HL-60 (cell line): Measurements from ENCODE around the gene GPR37.

Experiments
- DNase-seq, 2 experiments: peaks; one replicate each; pipeline ENCODE4 v3.0.0-alpha.2; 2010 to 2020; ENCODE audit warnings: low read depth in 1 of 2, low spot score in 1 of 2
- H3K27ac ChIP-seq: fragments of 250-450 bp; sonication (Bioruptor Pico); replicated peaks from 2 replicates; pipeline ENCODE4 v1.5.1; 2020; ENCODE audit warnings: mild to moderate bottlenecking, moderate library complexity
- H3K27me3 ChIP-seq: fragments of 250-450 bp; sonication (Bioruptor Pico); 2 replicates; pipeline ENCODE4 v1.5.1; 2021; ENCODE audit warnings: mild to moderate bottlenecking, moderate library complexity; ENCODE audit not compliant: insufficient read depth, poor library complexity, severe bottlenecking
- H3K4me3 ChIP-seq: replicated peaks from 2 replicates; pipeline ENCODE4 v1.5.1; 2011; ENCODE audit warnings: mild to moderate bottlenecking, control low read depth, low read length; ENCODE audit not compliant: insufficient read depth
- CTCF ChIP-seq: IDR thresholded peaks from one replicate; pipeline ENCODE4 v1.5.1; 2011; ENCODE audit warnings: low read length, control low read depth, inconsistent platforms; ENCODE audit not compliant: insufficient read depth
- GABPA ChIP-seq: IDR thresholded peaks from 2 replicates; pipeline ENCODE4 v1.6.1; 2012; ENCODE audit warnings: low read depth
- POLR2AphosphoS5 ChIP-seq: IDR thresholded peaks from 2 replicates; pipeline ENCODE4 v1.6.1; 2012; ENCODE audit warnings: low read depth
- REST ChIP-seq: IDR thresholded peaks from 2 replicates; pipeline ENCODE4 v1.6.1; 2012; ENCODE audit warnings: low read depth; ENCODE audit not compliant: insufficient replicate concordance
- SPI1 ChIP-seq: IDR thresholded peaks from 2 replicates; pipeline ENCODE4 v1.6.1; 2012; ENCODE audit warnings: low read depth, mild to moderate bottlenecking, borderline replicate concordance

The GPR37 gene

DNA sequence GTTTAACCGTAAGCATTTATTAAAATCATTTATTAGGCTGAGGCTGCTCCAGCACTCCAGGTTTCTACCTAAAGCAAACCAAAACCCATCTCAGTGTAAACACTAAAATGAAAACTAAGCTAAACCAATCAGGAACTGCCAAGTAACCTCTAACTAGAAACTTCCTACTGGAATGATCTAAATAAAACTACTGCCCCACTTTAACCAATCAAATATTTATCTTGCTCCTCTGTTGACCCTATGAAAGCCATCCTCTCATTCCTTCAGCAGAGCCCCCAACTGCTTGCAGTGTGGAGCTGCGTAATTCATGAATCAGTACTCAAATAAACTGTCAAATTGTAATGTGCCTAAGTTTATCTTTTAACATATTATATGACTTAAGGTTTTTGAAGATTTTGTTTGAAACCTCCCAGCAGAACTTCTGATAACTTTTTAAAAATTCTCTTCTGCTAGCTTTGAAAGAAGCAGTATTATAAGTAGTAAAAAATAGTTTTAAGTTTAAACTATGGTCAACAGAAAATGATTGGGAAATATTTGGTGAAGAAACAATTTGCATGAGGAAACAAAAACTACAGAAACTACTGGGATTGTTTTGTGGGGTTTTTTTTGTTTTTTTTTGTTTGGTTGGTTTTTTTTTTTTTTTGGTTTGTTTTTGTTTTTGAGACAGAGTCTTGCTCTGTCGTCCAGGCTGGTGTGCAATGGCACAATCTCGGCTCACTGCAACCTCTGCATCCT lies 47.4 kb downstream of the GPR37 start:
- H3K4me3 ChIP-seq, result no peak overlapping the region
- no peak for DNase-seq
- H3K27me3 ChIP-seq, result no peaks in the 10 kb centered on the region
- no peak overlapping the region for H3K27ac ChIP-seq
- TF ChIP-seq SPI1 (no peak), GABPA (no peak), CTCF (no peak)

DNA sequence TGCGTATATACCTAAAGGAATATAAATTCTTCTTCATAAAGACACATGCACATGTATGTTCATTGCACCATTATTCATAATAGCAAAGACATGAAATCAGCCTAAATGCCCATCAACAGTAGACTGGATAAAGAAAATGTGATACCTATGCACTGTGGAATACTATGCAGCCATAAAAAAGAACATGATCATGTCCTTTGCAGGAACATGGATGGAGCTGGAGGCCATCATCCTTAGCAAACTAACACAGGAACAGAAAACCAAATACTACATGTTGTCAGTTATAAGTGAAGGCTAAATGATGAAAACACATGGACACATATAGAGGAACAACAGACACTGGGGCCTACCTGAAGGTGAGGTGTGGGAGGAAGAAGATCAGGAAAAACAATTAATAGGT lies 48.7 kb downstream of the GPR37 start:
- TF ChIP-seq POLR2AphosphoS5, result no peak
- no peak for TF ChIP-seq GABPA
- TF ChIP-seq SPI1, result no peak
- TF ChIP-seq REST, result no peak
- TF ChIP-seq CTCF, result no peak

DNA sequence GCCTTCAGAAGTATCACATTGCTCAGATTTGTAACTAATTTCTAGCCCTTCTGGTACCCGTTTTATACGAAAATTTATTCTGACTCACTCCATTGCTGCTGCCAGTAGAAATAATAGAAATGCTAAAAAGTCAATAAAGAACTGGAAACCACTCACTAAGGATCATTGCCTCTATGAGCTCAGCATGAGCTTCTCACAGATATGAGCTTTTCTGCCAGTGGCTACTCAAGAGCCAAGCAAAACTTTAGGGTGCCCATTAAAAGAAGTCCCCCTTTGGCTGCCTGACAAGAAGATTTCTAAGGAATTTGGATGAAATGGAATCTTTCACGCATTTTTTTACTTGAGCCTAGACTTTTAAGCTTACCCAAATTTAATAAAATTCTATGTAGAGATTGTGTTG lies 52.5 kb downstream of the GPR37 start:
- TF ChIP-seq CTCF (no peak), REST (no peak), GABPA (no peak), SPI1 (no peak)
- Histone ChIP-seq H3K27ac (no peak overlapping the region), H3K4me3 (no peak overlapping the region), H3K27me3 (no peaks in the 10 kb centered on the region)
- no peak for DNase-seq

More for the DNA sequence above, 48.7 kb downstream of the GPR37 start:
- no peak for DNase-seq
- H3K27me3 ChIP-seq, result no peaks in the 10 kb centered on the region
- no peak overlapping the region for H3K27ac ChIP-seq
- no peak overlapping the region for H3K4me3 ChIP-seq

DNA sequence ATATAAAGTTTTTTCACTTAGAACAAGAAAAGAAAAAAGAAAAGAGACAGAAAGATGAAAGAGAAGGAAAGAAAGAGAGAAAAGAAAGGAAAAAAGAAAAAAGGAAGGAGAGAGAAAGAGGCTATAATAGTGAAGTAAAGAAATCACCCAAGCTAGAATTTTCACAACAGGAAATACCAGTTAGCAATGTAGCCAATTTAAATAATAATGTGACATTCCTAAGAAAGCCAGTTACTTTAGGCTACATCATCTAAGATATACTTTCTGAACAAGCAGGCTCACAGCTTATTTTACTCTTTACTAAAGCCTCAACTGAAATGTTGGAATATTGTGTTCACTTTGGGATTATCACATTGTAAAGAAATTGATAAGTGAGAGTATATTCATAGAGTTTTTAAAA lies 53.6 kb downstream of the GPR37 start:
- Histone ChIP-seq H3K27me3 (no peaks in the 10 kb centered on the region), H3K27ac (no peak overlapping the region), H3K4me3 (no peak overlapping the region)
- TF ChIP-seq GABPA (no peak), REST (no peak), POLR2AphosphoS5 (no peak), CTCF (no peak)
- DNase-seq, result no peak
